Thymus (tissue), 11 donors: ENCODE data around the gene LPP. TPM values are rescaled to one million over a fixed set of nuclear protein-coding genes. Genes with fewer than 3 reads are reported as not detected.

ENCODE experiments used
- DNase-seq, 9 donors: peaks; one replicate each; pipeline ENCODE4 v3.0.0-alpha.2; 2013; ENCODE audit warnings: low spot score in 9 of 9, low read depth in 6 of 9, missing footprints in 1 of 9
- H3K27ac ChIP-seq, 2 donors: one replicate each; pipeline ENCODE4 v1.5.1; 2013; ENCODE audit warnings: control low read depth in 1 of 2, low read depth in 1 of 2, low read length in 1 of 2, mild to moderate bottlenecking in 1 of 2, moderate library complexity in 1 of 2
- H3K27me3 ChIP-seq, 2 donors: one replicate each; pipeline ENCODE4 v1.5.1; 2013; ENCODE audit warnings: low read length in 1 of 2; ENCODE audit not compliant: control insufficient read depth in 2 of 2, insufficient read depth in 1 of 2
- H3K36me3 ChIP-seq, 2 donors: one replicate each; pipeline ENCODE4 v1.5.1; 2013; ENCODE audit warnings: low read length in 1 of 2, mild to moderate bottlenecking in 1 of 2, moderate library complexity in 1 of 2; ENCODE audit not compliant: control insufficient read depth in 2 of 2, insufficient read depth in 2 of 2
- H3K4me1 ChIP-seq, 2 donors: one replicate each; pipeline ENCODE4 v1.5.1; 2013; ENCODE audit warnings: low read length in 2 of 2; ENCODE audit not compliant: control insufficient read depth in 2 of 2, insufficient read depth in 2 of 2
- H3K4me3 ChIP-seq, 2 donors: one replicate each; pipeline ENCODE4 v1.5.1; 2013; ENCODE audit warnings: low read length in 2 of 2, control low read depth in 1 of 2, mild to moderate bottlenecking in 1 of 2
- H3K9me3 ChIP-seq, 2 donors: one replicate each; pipeline ENCODE4 v1.5.1; 2013; ENCODE audit warnings: low read length in 1 of 2, mild to moderate bottlenecking in 1 of 2; ENCODE audit not compliant: control insufficient read depth in 2 of 2, insufficient read depth in 1 of 2
- WGBS: extraction: QIAGEN DNeasy Blood & Tissue Kit; methylation state at CpG from one replicate; pipeline ENCODE4 v1.1.7; 2013; 5-methylcytosine and 5-hydroxymethylcytosine counted together
- polyA plus RNA-seq: library from polyadenylated mRNA; stranded (reverse); fragments of 200-250 nt; gene quantifications from one replicate; pipeline ENCODE4 v1.2.3, GENCODE V29; 2013
- total RNA-seq: library from RNA; stranded (reverse); fragments of 120-200 nt; gene quantifications from one replicate; pipeline ENCODE4 v1.2.4, GENCODE V29; 2013
- donor health status: healthy.

Gene LPP
- total and polyA plus RNA-seq, 2 donors = 6.5 to 9.2 TPM

- Histone ChIP-seq H3K9me3 (no peaks in the 10 kb centered on the region), H3K4me3 (no peak overlapping the region), H3K4me1 (peaks cover 0 to 3% of the 10 kb centered on the region in 2 donors), H3K27ac (no peak overlapping the region), H3K36me3 (no peaks in the 10 kb centered on the region), H3K27me3 (no peaks in the 10 kb centered on the region)
- WGBS = 97% methylated on average over 2 of the region's 2 CpGs
- DNase-seq = no peak
These were observed 514.0 kb downstream of the LPP start for GRCh38 chr3:188667926-188668325.

GRCh38 chr3:188670446-188670845 is 516.5 kb downstream of the LPP start:
- Histone ChIP-seq H3K27me3 (no peaks in the 10 kb centered on the region), H3K4me3 (no peak overlapping the region), H3K4me1 (peaks cover 0 to 3% of the 10 kb centered on the region in 2 donors), H3K9me3 (no peaks in the 10 kb centered on the region), H3K36me3 (no peaks in the 10 kb centered on the region), H3K27ac (no peak overlapping the region)
- WGBS = 82% methylated on average over 5 of the region's 5 CpGs
- DNase-seq = no peak

- Histone ChIP-seq H3K4me3 (no peak overlapping the region), H3K4me1 (peaks cover 0 to 6% of the 10 kb centered on the region in 2 donors), H3K27me3 (no peaks in the 10 kb centered on the region), H3K27ac (no peak overlapping the region), H3K36me3 (no peaks in the 10 kb centered on the region), H3K9me3 (no peaks in the 10 kb centered on the region)
- peak in 1 of 9 donors; percentile 19 for DNase-seq
- 47% methylated on average over 4 of the region's 4 CpGs for WGBS
These were observed 518.0 kb downstream of the LPP start for GRCh38 chr3:188671971-188672370.

- peaks cover 0 to 6% of the 10 kb centered on the region in 2 donors for H3K4me1 ChIP-seq
- WGBS = 95% methylated on average over 4 of the region's 4 CpGs
- H3K4me3 ChIP-seq = no peak overlapping the region
- no peaks in the 10 kb centered on the region for H3K27me3 ChIP-seq
- no peaks in the 10 kb centered on the region for H3K36me3 ChIP-seq
- no peaks in the 10 kb centered on the region for H3K9me3 ChIP-seq
- no peak overlapping the region for H3K27ac ChIP-seq
- DNase-seq = no peak
These were observed 518.9 kb downstream of the LPP start for GRCh38 chr3:188672840-188673239.

GRCh38 chr3:188673646-188674186 is 519.8 kb downstream of the LPP start:
- Histone ChIP-seq H3K4me3 (no peak overlapping the region), H3K4me1 (peaks cover 0 to 6% of the 10 kb centered on the region in 2 donors), H3K27ac (no peak overlapping the region), H3K27me3 (no peaks in the 10 kb centered on the region), H3K36me3 (no peaks in the 10 kb centered on the region), H3K9me3 (no peaks in the 10 kb centered on the region)
- 98% methylated on average over 1 of the region's 1 CpG for WGBS
- DNase-seq = no peak

GRCh38 chr3:188674595-188674994 is 520.6 kb downstream of the LPP start:
- Histone ChIP-seq H3K9me3 (no peaks in the 10 kb centered on the region), H3K27me3 (no peaks in the 10 kb centered on the region), H3K4me1 (peaks cover 0 to 6% of the 10 kb centered on the region in 2 donors), H3K4me3 (no peak overlapping the region), H3K27ac (no peak overlapping the region), H3K36me3 (no peaks in the 10 kb centered on the region)
- 64% methylated on average over 3 of the region's 3 CpGs for WGBS
- DNase-seq = no peak

- no peak for DNase-seq
- H3K36me3 ChIP-seq = no peaks in the 10 kb centered on the region
- H3K27ac ChIP-seq = no peak overlapping the region
- no peak overlapping the region for H3K4me3 ChIP-seq
- no peaks in the 10 kb centered on the region for H3K27me3 ChIP-seq
- peaks cover 0 to 5% of the 10 kb centered on the region in 2 donors for H3K4me1 ChIP-seq
- 99% methylated on average over 1 of the region's 1 CpG for WGBS
- no peaks in the 10 kb centered on the region for H3K9me3 ChIP-seq
These were observed 523.4 kb downstream of the LPP start for GRCh38 chr3:188677344-188677743.

GRCh38 chr3:188680189-188680588 is 526.2 kb downstream of the LPP start:
- WGBS = 92% methylated on average over 1 of the region's 1 CpG
- no peak overlapping the region for H3K27ac ChIP-seq
- H3K4me3 ChIP-seq = no peak overlapping the region
- no peaks in the 10 kb centered on the region for H3K36me3 ChIP-seq
- DNase-seq = no peak
- H3K27me3 ChIP-seq = no peaks in the 10 kb centered on the region
- H3K9me3 ChIP-seq = no peaks in the 10 kb centered on the region
- H3K4me1 ChIP-seq = peaks cover 0 to 3% of the 10 kb centered on the region in 2 donors

- no peaks in the 10 kb centered on the region for H3K9me3 ChIP-seq
- peaks cover 0 to 3% of the 10 kb centered on the region in 2 donors for H3K4me1 ChIP-seq
- no peaks in the 10 kb centered on the region for H3K36me3 ChIP-seq
- no peaks in the 10 kb centered on the region for H3K27me3 ChIP-seq
- 88% methylated on average over 3 of the region's 3 CpGs for WGBS
- no peak overlapping the region for H3K4me3 ChIP-seq
- H3K27ac ChIP-seq = no peak overlapping the region
- no peak for DNase-seq
These were observed 526.6 kb downstream of the LPP start for GRCh38 chr3:188680605-188681004.
